NCI-H524 (cell line): ENCODE data around the gene ZBTB37.
"Not testable (repeated sequence)": the region's sequence is repeated elsewhere in the genome, so short reads cannot be mapped to it uniquely, and the experiment has no call there.

Experiments used
- DNase-seq, 2 experiments: peaks; one replicate each; lab custom pipeline; 2025; lab: John Stamatoyannopoulos, UW

The ZBTB37 gene, protein sequence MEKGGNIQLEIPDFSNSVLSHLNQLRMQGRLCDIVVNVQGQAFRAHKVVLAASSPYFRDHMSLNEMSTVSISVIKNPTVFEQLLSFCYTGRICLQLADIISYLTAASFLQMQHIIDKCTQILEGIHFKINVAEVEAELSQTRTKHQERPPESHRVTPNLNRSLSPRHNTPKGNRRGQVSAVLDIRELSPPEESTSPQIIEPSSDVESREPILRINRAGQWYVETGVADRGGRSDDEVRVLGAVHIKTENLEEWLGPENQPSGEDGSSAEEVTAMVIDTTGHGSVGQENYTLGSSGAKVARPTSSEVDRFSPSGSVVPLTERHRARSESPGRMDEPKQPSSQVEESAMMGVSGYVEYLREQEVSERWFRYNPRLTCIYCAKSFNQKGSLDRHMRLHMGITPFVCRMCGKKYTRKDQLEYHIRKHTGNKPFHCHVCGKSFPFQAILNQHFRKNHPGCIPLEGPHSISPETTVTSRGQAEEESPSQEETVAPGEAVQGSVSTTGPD

DNA sequence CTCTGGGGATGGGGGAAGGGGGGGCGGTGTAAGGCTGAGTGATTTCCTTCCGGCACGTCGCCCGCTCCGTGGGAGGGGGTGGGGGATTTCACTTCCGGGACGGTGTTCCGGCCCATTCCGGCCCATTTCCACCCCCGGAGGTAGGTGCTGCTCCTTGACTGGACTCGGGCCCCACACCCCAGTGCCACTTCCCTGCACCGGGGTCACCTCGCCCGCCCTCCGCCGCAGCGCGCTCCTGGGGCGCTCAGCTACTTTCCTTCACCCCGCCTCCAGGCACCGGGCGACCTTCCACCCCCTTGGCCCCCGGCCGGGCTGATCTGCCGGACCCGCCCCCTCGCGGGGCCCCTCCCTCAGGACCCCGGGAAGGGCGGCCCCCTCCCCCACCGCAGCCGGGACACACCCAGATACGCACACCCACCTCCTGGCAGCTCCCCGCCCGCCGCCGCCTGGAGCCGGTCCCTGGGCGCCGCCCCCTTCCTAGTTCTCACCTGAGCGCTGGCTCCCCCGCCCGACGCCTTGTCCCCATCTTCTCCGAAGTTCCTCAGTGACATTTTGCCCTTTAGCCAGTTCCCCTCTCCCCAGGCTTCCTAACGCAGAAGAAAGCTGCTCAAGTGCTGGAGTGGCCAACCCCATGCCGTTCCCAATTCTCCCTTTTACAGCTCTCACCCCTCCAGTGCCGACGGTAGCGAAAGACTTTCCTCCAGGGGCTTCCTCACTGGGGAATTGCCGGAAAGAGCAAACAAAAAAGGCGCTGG is at the start of gene ZBTB37:
Gene ZBTB37, plus strand, starts transcription at position 115 of the 755 bp plus-strand sequence. CDS start 1,846 bp downstream, outside the sequence.
- peak; percentile 85 to 87 for DNase-seq

DNA sequence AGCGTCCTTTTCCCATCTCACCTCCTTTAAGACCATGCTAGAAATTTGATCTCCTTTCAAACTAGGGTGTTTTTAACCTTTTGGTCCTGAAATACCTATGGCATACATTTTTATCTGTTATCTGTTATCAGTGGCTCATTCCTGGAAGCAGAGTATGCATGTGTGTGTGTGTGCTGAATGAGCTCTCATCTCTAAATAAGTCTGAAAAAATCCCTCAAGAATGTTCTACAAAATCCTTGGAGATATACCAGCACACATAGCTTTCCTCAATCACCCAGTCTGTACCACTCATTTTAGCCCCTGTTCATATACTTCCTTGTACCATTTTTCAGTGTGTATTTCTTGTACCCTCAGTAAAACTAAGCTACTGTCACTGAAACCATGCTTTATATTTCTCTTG is 49.7 kb upstream of the ZBTB37 start:
- DNase-seq = no peak

DNA sequence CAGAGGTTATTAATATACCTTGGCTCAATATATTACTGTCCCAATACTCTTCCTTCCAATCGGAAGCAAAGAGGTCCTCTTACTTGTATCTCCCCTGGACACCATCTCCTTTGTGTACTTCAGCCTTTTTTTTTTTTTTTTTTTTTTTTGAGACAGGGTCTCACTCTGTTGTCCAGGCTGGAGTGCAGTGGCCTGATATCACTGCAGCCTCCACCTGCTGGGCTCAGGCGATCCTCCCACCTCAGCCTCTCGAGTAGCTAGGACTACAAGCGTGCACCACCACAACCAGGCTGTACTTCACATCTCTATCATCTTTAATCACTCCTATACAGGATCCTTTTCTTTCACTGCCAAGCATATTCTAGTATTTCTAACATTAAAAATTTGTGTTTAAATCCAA is 46.5 kb upstream of the ZBTB37 start:
- no peak for DNase-seq

DNA sequence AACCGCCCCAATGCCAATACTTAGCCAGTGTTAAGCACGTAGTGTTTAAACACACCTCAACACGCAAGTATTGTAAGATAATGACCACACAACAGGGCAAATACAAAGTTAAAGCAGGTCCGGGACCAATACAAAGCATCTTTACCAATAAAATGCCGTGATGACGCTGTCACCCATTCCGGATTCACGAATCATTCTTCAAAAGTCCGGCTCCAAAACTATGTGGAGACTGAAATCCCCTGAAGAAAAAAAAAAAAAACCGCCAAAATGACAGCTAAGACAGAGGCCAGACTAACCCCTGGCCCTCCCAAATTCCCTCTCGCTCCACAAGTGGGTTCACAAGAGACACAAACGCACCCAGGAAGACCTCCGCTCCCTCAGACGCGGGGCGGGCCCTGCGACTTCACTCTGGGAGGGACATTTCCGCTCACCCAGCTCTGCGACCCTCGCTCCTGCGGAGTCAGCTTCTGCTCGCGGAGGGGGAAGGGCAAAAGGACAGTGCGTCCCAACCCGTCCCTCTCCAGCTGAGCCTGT is 44.3 kb upstream of the ZBTB37 start:
- DNase-seq = peak in 1 of 2 experiments; percentile 32

DNA sequence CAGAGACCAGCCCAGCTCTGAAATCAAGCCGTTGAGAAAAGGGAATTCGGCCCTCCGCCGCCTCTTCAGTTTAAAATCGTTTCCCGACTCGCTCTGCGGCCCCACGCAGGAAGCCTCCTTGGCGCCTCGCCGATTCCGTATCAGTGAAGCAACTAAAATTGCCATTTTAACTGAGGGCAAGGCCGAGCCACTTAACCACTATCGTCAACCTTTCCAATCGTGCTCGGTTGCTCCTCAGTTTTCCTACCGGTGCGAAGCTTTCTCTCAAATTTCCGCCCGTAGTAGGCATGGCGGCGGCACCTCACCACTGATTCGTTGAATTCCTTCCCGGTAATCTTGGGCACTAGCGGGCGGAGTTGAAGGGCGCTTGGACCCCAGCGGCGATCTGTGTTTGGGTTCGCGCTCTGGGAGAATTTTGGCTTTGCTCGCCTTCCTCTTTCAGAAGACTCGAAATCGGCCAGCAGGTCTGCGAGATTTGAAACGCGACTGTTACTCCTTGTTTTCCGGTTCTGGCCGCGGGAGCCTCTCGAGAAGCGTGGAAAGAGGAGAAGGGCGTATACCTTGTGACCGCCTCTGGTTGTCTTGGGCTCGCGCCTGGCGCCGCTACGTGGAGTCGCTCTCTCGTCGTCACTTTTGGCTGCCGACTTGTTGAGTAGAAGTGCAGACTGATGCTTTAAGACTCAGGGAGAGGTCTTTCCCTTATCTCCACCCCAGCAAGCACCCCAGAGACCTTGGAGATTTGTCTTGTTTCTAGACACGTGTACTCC is 43.7 kb upstream of the ZBTB37 start, which contains the start of the genes CENPL and DARS2:
Gene CENPL, minus strand, starts transcription at position 569 of the 767 bp plus-strand sequence. CDS start 13,584 bp downstream, outside the sequence.
Gene DARS2, plus strand, starts transcription at position 359 of the 767 bp plus-strand sequence. CDS start 557 bp downstream, outside the sequence.
- peak; percentile 94 to 98 for DNase-seq

DNA sequence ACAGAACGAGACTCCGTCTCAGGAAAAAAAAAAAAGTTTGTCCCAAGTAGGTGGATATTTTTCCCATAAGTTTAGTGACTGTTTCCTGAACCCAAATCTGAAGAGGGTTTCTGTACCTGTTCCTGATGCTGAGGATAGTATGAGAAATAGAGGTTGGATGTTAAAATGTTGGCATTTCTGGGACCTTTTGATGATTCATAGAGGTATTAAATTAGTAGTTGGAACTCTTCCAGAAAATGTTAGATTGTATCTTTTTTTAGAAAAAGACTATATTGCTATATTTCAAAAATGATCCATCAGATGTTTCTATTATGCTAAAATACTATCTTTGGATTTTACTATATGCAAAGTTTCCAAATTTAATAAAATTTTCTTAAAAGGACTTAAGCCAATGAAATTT is 40.6 kb upstream of the ZBTB37 start:
- DNase-seq = no peak

DNA sequence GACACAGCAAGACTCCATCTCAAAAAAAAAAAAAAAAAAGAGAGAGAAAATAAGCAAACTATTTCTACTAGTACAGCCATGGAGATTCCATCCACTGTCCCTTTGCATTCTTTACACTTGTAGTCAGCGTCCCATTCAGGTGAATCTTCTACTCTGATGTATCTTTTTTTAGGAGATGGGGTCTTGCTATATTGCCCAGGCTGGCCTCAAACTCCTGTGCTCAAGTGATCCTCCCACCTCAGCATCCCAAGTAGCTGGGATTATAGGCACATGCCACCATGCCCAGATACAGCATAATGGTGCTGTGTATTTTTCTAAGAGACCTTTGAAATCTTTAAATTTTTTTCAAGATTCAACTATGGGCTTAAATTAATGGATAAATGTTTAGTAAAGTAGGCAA is 35.4 kb upstream of the ZBTB37 start:
- no peak for DNase-seq

DNA sequence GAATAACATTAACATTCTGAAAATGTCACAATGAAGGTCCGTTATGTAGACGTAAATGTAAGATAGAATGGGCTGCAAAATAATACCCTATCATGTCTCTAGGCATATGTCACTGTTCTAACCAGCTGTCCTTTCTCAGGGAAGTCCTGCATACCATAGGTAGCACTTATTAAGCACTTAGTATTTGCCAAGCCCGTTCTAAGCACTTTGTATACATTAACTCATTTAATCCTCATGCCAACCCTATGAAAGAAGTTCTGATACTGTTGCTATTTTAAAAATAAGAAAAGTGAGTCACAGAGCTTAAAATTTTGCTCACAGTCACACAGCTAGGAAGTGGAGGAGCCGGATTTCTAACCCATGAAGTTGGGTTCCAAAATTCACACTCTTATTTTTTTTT is 16.1 kb upstream of the ZBTB37 start:
- no peak for DNase-seq

DNA sequence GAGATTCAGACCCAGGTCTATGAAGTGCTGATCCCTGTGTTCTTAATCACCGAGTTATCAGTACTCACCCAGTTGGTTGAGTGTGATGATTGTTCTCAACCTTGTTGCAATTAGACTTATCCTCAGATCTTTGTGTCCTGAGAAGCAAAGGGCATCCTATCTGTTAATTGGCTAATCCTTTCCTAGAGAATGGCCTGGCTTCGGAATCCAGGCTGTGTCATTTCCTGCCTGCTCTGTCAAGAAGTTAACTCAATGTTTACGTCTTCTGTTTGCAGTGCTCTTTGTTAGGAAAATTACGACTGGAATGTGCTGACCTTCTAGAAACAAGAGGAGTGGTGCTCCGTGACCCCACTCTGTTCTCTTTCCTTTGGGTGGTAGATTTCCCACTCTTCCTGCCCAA is 15.1 kb upstream of the ZBTB37 start:
- DNase-seq = no peak

DNA sequence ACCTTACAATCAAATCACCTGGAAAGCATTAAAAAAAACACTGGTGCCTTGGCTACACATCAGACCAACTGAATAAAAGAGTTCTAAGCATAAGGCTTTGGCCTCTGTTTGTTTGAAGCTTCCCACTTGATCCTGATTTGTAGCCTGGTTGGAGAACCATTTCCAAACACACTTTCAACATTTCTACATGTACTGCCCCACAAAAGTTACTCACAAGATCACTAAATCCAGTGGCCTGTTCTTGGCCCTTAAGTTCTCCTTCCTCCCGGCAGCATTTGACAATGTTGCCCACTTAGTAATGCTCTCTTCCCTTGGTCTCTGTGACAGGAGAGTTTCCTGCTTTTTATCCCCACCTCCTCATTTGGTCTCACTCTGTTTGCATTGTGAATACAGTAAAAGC is 12.2 kb upstream of the ZBTB37 start:
- no peak for DNase-seq

DNA sequence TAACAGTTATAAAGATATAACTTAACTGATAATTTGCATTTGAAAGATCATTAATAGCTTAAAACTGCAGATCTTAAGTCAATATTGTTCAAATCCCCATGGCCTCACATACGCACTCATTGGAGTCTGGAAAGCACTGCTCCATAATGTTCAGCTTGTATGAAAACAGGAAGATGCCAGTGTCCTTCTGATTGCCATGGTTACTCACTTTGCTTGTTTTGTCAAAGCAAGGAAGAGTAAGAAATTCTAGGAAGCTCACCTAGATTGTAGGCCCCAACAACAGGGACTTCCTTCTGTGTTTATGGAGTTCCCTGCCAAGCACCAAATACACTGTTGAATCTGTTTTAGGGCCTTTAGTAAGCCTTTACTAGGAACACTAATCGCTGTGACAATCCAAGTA is 11.3 kb upstream of the ZBTB37 start:
- no peak for DNase-seq

DNA sequence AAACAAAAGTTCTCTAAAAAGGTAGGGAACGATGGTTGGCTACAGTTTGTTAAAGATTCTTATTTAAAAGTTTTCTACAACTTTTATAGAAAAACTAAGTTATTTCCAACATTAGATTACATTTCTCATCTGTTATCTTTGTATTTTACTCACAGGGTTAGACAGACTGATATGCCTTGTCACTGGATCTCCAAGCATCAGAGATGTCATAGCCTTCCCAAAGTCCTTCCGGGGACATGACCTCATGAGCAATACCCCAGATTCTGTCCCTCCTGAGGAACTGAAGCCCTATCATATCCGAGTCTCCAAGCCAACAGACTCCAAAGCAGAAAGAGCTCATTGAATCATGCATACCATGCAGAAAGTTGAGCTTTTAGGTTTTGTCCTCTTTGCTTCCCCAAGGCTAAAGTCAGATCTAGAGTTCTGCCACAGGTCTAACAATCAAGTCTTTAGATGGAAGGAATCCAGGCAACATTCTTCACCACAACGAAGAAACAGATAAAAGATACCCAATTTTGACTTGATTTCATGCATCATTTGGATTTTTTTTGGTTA is 10.7 kb upstream of the ZBTB37 start:
- DNase-seq = no peak

DNA sequence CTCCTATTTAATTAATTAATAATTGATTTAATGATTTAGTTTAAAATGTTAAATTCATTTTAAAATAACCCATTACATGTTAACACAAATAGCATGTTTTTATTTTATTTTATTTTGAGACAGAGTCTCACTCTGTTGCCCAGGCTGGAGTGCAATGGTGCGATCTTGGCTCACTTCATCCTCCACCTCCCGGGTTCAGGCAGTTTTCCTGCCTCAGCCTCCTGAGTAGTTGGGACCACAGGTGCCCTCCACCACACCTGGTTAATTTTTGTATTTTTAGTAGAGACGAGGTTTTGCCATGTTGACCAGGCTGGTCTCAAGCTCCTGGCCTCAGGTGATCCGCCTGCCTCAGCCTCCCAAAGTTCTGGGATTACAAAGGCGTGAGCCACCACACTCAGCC is 8.6 kb upstream of the ZBTB37 start:
- not testable (repeated sequence) for DNase-seq

DNA sequence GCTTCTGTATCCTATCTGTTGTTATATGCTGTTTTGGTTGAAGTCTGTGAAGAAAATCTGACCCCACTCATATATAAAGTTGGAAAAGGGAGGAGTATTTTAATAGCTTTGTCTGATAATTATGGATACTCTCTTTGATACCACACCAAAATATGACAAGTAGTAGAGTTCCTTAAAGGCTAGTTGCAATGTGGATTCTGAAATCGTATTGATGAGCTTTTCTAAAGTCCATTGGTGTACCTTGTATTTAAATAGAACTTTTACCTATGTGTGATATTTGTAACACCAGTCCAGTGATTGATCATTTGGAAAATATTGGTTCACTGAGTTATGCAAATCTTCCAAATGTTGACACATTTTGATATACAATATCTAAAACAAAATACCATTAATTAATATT is 8.1 kb upstream of the ZBTB37 start:
- no peak for DNase-seq

DNA sequence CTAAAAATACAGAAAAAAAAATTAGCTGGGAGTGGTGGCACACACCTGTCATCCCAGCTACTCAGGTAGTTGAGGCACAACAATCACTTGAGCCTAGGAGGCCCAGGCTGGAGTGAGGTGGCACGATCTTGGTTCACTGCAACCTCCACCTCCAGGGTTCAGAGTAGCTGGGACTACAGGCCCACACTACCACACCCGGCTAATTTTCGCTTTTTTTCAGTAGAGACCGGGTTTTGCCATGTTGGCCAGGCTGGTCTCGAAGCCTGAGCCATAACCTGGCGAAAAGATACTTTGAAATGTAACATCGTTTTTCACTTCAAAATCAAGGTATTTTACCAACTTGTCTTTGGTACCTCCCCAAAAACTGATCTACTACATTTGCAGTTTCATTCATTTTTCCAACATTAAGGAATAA is 6.4 kb upstream of the ZBTB37 start:
- no peak for DNase-seq

DNA sequence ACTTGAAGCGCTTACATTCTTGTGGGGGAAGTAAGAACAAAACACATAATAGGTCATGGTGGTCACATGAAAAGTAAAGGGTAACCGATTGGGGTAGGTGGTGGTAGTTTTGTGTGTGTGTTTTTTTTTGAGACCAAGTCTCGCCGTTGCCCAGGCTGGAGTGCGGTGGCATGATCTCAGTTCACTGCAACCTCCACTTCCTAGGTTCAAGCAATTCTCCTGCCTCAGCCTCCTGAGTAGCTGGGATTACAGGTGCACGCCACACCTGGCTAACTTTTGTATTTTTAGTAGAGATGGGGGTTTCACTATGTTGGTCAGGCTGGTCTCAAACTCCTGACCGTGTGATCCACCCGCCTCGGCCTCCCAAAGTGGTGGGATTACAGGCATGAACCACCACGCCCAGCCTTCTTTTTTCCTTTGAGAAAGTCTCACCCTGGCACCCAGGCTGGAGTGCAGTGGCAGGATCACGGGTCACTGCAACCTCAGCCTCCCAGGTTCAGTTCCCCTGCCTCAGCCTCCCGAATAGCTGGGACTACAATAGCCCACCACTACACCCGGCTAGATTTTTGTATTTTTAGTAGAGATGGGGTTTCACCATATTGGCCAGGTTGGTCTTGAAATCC is 5.9 kb upstream of the ZBTB37 start:
- DNase-seq = peak in 1 of 2 experiments; percentile 30

DNA sequence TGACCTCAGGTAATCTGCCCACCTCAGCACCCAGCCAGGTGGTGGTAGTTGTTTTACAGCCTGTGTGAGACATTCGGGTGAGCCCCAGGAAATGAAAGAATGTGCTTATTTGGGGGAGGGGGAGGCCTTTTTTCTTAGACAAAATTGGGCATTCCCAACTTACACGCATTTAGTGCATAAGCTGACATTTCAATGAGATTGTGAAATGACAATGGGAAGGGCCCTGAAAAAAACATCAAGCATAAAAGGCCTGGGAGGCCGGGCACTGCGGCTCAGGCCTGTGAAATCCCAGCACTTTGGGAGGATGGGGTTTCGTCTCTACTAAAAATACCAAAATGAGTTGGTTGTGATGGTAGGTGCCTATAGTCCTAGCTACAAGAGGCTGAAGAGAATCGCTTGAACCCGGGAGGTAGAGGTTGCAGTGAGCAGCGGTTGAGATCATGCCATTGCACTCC is 5.4 kb upstream of the ZBTB37 start:
- peak in 1 of 2 experiments; percentile 30 for DNase-seq

DNA sequence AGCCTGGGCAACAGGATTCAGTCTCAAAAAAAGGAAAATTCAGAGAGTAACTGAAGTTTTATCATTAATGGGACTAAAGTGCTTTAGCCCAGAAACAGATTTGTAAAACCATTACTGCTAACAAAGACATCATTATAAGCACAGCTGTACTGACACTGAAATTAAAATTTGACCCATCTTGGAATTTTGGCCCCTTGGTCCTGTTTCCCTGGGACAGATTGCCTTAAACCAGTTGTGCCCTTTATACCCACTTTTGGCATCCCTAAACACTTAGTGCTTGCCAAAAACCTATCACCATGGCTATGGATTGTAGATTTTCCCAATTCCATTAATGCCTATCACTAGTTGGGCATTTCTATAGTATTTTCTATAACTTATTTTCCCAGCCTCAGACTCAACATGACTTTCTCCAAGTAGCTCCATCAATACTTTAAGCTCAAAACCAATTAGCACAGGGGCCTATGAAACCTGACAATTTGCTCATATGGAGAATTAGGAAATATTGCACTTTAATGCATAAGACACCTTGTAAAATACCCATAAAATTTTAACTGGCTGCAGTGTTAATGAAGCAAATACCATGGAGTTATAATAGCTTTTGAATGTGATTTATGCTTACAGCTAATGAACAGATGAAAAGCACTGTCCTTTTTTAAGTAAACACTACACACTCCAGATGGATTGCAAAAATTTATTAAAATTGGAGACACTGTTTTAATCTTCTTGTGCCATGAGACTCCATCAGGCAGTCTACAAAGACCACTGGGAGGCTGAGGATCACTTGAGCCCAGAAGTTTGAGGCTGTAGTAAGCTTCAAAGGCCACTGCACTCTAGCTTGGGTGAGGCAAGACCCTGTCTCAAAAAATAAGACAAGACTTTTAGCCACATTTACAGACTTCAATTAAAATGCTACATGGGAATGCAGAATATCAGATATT is 4.7 kb upstream of the ZBTB37 start:
- no peak for DNase-seq

DNA sequence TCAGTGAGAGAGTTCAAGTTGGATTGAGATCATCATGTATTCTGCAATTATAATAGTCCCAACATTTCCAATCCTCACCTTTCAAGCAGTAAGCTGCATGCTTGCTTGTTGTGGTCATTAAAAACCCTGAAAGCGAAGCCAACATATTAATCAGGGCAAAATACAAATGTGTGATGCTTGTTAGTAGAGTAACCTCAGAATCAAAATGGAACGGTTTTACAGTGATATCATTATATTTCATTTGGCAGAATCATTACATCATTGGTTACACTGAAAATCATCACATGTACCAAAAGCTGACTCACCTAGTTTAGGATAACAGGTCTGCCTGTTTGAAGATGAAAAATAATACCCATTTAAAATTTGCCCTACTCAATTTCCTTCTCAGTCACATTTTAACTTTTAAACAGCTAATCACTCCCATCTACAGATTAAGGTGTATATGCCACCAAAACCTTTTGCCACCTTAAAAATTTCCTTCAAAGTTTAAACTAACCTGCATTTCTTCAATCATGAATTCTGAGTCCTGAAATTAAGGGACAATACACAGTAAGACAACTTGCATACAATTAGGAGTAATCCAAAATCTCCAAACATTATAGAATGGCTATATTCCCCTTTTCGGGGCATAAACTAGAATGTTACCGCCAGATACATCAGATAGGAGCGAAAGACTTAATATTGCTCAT is 3.9 kb upstream of the ZBTB37 start:
- DNase-seq = no peak
